HG03025 (cell line): Measurements from ENCODE around the gene GRHL1.
"Not testable (repeated sequence)": the region's sequence is repeated elsewhere in the genome, so short reads cannot be mapped to it uniquely, and the experiment has no call there.

Experiments used
- ATAC-seq: cut with Tn5 transposase; IDR thresholded peaks from one replicate; pipeline ENCODE4 v1.9.1; 2021; ENCODE audit warnings: mild to moderate bottlenecking, moderate library complexity; ENCODE audit not compliant: unreplicated experiment, low FRiP score

Gene GRHL1

GRCh38 chr2:10019602-10020400 is 68.3 kb downstream of the GRHL1 start:
- ATAC-seq, result no peak

GRCh38 chr2:10022041-10022421 is 70.5 kb downstream of the GRHL1 start:
- no peak for ATAC-seq

- ATAC-seq, result no peak
These were observed 71.0 kb downstream of the GRHL1 start for GRCh38 chr2:10022445-10022844.

GRCh38 chr2:10022966-10023662 is 71.6 kb downstream of the GRHL1 start:
- no peak for ATAC-seq

- no peak for ATAC-seq
These were observed 75.6 kb downstream of the GRHL1 start for GRCh38 chr2:10026940-10027569.

GRCh38 chr2:10027660-10028330 is 76.3 kb downstream of the GRHL1 start:
- ATAC-seq, result no peak

GRCh38 chr2:10028407-10028987 is 77.0 kb downstream of the GRHL1 start:
- ATAC-seq, result no peak

- ATAC-seq, result peak; percentile 85
These were observed 77.7 kb downstream of the GRHL1 start for GRCh38 chr2:10028988-10029874.

- ATAC-seq, result no peak
These were observed 78.4 kb downstream of the GRHL1 start for GRCh38 chr2:10029875-10030223.

- ATAC-seq, result no peak
These were observed 78.8 kb downstream of the GRHL1 start for GRCh38 chr2:10030311-10030736.

- not testable (repeated sequence) for ATAC-seq
These were observed 79.3 kb downstream of the GRHL1 start for GRCh38 chr2:10030798-10031197.

- no peak for ATAC-seq
These were observed 80.6 kb downstream of the GRHL1 start for GRCh38 chr2:10031886-10032745.

- no peak for ATAC-seq
These were observed 81.2 kb downstream of the GRHL1 start for GRCh38 chr2:10032746-10033105.

- no peak for ATAC-seq
These were observed 81.9 kb downstream of the GRHL1 start for GRCh38 chr2:10033251-10034006.

- no peak for ATAC-seq
These were observed 83.0 kb downstream of the GRHL1 start for GRCh38 chr2:10034333-10035052.

- ATAC-seq, result no peak
These were observed 83.5 kb downstream of the GRHL1 start for GRCh38 chr2:10035053-10035422.

- no peak for ATAC-seq
These were observed 84.1 kb downstream of the GRHL1 start for GRCh38 chr2:10035633-10036032.
